WTC11 (cell line): ENCODE results near the gene AGBL5. TPM values are rescaled to one million over a fixed set of nuclear protein-coding genes. Genes with fewer than 3 reads are reported as not detected.

ENCODE experiments used
- ATAC-seq: fragments of 200-7000 bp; cut with Tn5 transposase; 2 replicates; pipeline ENCODE4 v1.10.0; 2021; ENCODE audit warnings: mild to moderate bottlenecking, moderate library complexity
- CTCF ChIA-PET: fragments of 300-600 bp; sonication (Branson Sonifier 250); formaldehyde crosslinking; loops from one replicate; lab custom pipeline; 2021; ENCODE audit warnings: antibody characterized with exemption; lab: Charles Lee
- POLR2A ChIA-PET: fragments of 350-600 bp; sonication (Branson Sonifier 250); formaldehyde crosslinking; loops from one replicate; lab custom pipeline; 2021; ENCODE audit warnings: antibody characterized with exemption; lab: Charles Lee
- DNase-seq: peaks from one replicate; pipeline ENCODE4 v3.0.0; 2021; ENCODE audit warnings: low spot score
- H3K27ac Mint-ChIP-seq: 2 replicates; pipeline ENCODE4 v1.8.0; 2021; ENCODE audit warnings: mixed read lengths
- H3K27me3 Mint-ChIP-seq: 2 replicates; pipeline ENCODE4 v1.8.0; 2021; ENCODE audit warnings: low read depth, mild to moderate bottlenecking, moderate library complexity, mixed read lengths
- H3K36me3 Mint-ChIP-seq: 2 replicates; pipeline ENCODE4 v1.8.0; 2021; ENCODE audit warnings: mixed read lengths
- H3K4me1 Mint-ChIP-seq: 2 replicates; pipeline ENCODE4 v1.8.0; 2022; ENCODE audit warnings: mixed read lengths
- H3K4me3 Mint-ChIP-seq: 2 replicates; pipeline ENCODE4 v1.8.0; 2021; ENCODE audit warnings: mild to moderate bottlenecking, moderate library complexity, mixed read lengths
- H3K9me3 Mint-ChIP-seq: 2 replicates; pipeline ENCODE4 v1.8.0; 2021; ENCODE audit warnings: mixed read lengths
- ATF1 ChIP-seq: sonication (generic); formaldehyde crosslinking; IDR thresholded peaks from 2 replicates; pipeline ENCODE4 v1.8.1; 2023; ENCODE audit warnings: mild to moderate bottlenecking, moderate library complexity, missing genetic modification reagents
- FOXJ3 ChIP-seq: sonication (generic); formaldehyde crosslinking; IDR thresholded peaks from 2 replicates; pipeline ENCODE4 v1.9.0; 2021; ENCODE audit warnings: missing genetic modification reagents, mild to moderate bottlenecking, borderline replicate concordance
- KAT7 ChIP-seq: sonication (generic); formaldehyde crosslinking; IDR thresholded peaks from 2 replicates; pipeline ENCODE4 v1.8.1; 2023; ENCODE audit warnings: missing genetic modification reagents, mild to moderate bottlenecking, borderline replicate concordance
- MYBL2 ChIP-seq: sonication (generic); formaldehyde crosslinking; IDR thresholded peaks from 2 replicates; pipeline ENCODE4 v1.8.1; 2023; ENCODE audit warnings: mild to moderate bottlenecking, moderate library complexity, missing genetic modification reagents
- NR2C2 ChIP-seq: sonication (generic); formaldehyde crosslinking; IDR thresholded peaks from 2 replicates; pipeline ENCODE4 v1.8.0; 2022; ENCODE audit warnings: mild to moderate bottlenecking, missing genetic modification reagents
- PRRX2 ChIP-seq: fragments of 250-450 bp; sonication (Bioruptor Pico); IDR thresholded peaks from 2 replicates; pipeline ENCODE4 v1.8.0; 2021; ENCODE audit warnings: mild to moderate bottlenecking
- SMAD4 ChIP-seq: sonication (generic); formaldehyde crosslinking; IDR thresholded peaks from 2 replicates; pipeline ENCODE4 v1.8.0; 2022; ENCODE audit warnings: mild to moderate bottlenecking, missing genetic modification reagents
- SP1 ChIP-seq: sonication (generic); formaldehyde crosslinking; conservative IDR thresholded peaks from 2 replicates; pipeline ENCODE4 v1.8.1; 2022; ENCODE audit warnings: missing genetic modification reagents
- TCF7 ChIP-seq: sonication (generic); formaldehyde crosslinking; IDR thresholded peaks from 2 replicates; pipeline ENCODE4 v1.8.0; 2022; ENCODE audit warnings: mild to moderate bottlenecking, low read depth, missing genetic modification reagents, moderate library complexity
- ZNF121 ChIP-seq: sonication (generic); formaldehyde crosslinking; IDR thresholded peaks from 2 replicates; pipeline ENCODE4 v1.8.0; 2023; ENCODE audit warnings: missing genetic modification reagents
- ZNF138 ChIP-seq: sonication (generic); formaldehyde crosslinking; conservative IDR thresholded peaks from 2 replicates; pipeline ENCODE4 v1.8.1; 2022; ENCODE audit warnings: mild to moderate bottlenecking, moderate library complexity, missing genetic modification reagents
- ZNF396 ChIP-seq: fragments of 250-450 bp; sonication (Bioruptor Pico); IDR thresholded peaks from 2 replicates; pipeline ENCODE4 v1.8.0; 2021; ENCODE audit warnings: mild to moderate bottlenecking, moderate library complexity, borderline replicate concordance
- ZNF671 ChIP-seq: fragments of 250-450 bp; sonication (Bioruptor Pico); IDR thresholded peaks from 2 replicates; pipeline ENCODE4 v1.8.0; 2021; ENCODE audit warnings: mild to moderate bottlenecking
- total RNA-seq: library from RNA; stranded (reverse); gene quantifications from 3 replicates; pipeline ENCODE4 v1.2.3, GENCODE V29; 2021
- TF ChIP-seq, protein P1 (sequence below): fragments of 250-450 bp; sonication (Bioruptor Pico); IDR thresholded peaks from 2 replicates; pipeline ENCODE4 v1.9.0; 2021; ENCODE audit warnings: mild to moderate bottlenecking, borderline replicate concordance
- TF ChIP-seq, protein P2 (sequence below): sonication (generic); formaldehyde crosslinking; IDR thresholded peaks from 2 replicates; pipeline ENCODE4 v1.8.1; 2023; ENCODE audit warnings: mild to moderate bottlenecking, missing genetic modification reagents
- TF ChIP-seq, protein P3 (sequence below): sonication (generic); formaldehyde crosslinking; IDR thresholded peaks from 2 replicates; pipeline ENCODE4 v1.8.0; 2022; ENCODE audit warnings: mild to moderate bottlenecking, missing genetic modification reagents
- TF ChIP-seq, protein P4 (sequence below): sonication (generic); formaldehyde crosslinking; IDR thresholded peaks from 2 replicates; pipeline ENCODE4 v1.8.1; 2023; ENCODE audit warnings: mild to moderate bottlenecking, missing genetic modification reagents, moderate library complexity
- TF ChIP-seq, protein P5 (sequence below): fragments of 250-450 bp; sonication (Bioruptor Pico); IDR thresholded peaks from 2 replicates; pipeline ENCODE4 v1.8.0; 2021; ENCODE audit warnings: mild to moderate bottlenecking
- TF ChIP-seq, protein P6 (sequence below): sonication (generic); formaldehyde crosslinking; IDR thresholded peaks from 2 replicates; pipeline ENCODE4 v1.8.0; 2022; ENCODE audit warnings: mild to moderate bottlenecking, missing genetic modification reagents
- TF ChIP-seq, protein P7 (sequence below): sonication (generic); formaldehyde crosslinking; IDR thresholded peaks from 2 replicates; pipeline ENCODE4 v1.8.1; 2022; ENCODE audit warnings: low read depth, mild to moderate bottlenecking, moderate library complexity, missing genetic modification reagents, borderline replicate concordance

Gene AGBL5
- total RNA-seq, 1 experiment from 2014 or later: 43.0 TPM

DNA sequence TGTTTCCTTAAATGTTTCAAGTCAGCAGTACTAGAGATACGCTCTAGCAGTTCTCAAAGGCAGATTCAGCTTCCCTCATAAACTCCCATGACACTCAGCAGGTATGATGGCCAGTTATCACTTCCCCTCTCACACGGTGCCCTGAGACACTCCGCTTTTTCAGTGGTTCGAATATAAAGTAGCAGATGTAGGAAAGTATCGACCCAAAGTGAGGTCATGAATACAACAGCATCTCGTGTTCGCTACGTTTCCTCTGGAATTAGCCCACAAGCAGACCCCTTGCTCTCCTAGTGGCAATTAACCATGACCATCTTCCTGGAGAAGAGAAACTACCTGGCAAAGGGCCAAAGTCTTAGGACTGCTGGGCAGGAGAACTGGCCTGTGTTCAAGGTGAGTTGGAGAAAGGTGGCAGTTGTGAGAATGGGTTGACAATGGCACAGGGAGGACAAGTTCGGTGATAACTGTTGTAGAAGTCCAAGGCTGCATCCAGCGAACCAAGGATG, 9.3 kb upstream of the AGBL5 start:
- Mint-ChIP-seq H3K4me1 (no peaks in the 10 kb centered on the region), H3K27ac (peak overlapping the region; percentile 58; the same call in 1 of the 2 replicates), H3K4me3 (no peak overlapping the region), H3K9me3 (no peaks in the 10 kb centered on the region), H3K36me3 (peaks cover 27% of the 10 kb centered on the region), H3K27me3 (no peaks in the 10 kb centered on the region)
- no peak for ATAC-seq
- CTCF ChIA-PET: interaction anchor here (1.3 kb wide), 1 partner anchor 18 kb away, joined by 3 read pairs; no protein-coding TSS in a partner anchor
- no peak for TF ChIP-seq MYBL2 (CRISPR knock-in tag)
- TF ChIP-seq, protein P1, sequence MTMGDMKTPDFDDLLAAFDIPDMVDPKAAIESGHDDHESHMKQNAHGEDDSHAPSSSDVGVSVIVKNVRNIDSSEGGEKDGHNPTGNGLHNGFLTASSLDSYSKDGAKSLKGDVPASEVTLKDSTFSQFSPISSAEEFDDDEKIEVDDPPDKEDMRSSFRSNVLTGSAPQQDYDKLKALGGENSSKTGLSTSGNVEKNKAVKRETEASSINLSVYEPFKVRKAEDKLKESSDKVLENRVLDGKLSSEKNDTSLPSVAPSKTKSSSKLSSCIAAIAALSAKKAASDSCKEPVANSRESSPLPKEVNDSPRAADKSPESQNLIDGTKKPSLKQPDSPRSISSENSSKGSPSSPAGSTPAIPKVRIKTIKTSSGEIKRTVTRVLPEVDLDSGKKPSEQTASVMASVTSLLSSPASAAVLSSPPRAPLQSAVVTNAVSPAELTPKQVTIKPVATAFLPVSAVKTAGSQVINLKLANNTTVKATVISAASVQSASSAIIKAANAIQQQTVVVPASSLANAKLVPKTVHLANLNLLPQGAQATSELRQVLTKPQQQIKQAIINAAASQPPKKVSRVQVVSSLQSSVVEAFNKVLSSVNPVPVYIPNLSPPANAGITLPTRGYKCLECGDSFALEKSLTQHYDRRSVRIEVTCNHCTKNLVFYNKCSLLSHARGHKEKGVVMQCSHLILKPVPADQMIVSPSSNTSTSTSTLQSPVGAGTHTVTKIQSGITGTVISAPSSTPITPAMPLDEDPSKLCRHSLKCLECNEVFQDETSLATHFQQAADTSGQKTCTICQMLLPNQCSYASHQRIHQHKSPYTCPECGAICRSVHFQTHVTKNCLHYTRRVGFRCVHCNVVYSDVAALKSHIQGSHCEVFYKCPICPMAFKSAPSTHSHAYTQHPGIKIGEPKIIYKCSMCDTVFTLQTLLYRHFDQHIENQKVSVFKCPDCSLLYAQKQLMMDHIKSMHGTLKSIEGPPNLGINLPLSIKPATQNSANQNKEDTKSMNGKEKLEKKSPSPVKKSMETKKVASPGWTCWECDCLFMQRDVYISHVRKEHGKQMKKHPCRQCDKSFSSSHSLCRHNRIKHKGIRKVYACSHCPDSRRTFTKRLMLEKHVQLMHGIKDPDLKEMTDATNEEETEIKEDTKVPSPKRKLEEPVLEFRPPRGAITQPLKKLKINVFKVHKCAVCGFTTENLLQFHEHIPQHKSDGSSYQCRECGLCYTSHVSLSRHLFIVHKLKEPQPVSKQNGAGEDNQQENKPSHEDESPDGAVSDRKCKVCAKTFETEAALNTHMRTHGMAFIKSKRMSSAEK (CRISPR knock-in tag): no peak
- TF ChIP-seq ZNF396 (CRISPR knock-in tag): no peak
- TF ChIP-seq ZNF121 (CRISPR knock-in tag): no peak
- TF ChIP-seq, protein P2, sequence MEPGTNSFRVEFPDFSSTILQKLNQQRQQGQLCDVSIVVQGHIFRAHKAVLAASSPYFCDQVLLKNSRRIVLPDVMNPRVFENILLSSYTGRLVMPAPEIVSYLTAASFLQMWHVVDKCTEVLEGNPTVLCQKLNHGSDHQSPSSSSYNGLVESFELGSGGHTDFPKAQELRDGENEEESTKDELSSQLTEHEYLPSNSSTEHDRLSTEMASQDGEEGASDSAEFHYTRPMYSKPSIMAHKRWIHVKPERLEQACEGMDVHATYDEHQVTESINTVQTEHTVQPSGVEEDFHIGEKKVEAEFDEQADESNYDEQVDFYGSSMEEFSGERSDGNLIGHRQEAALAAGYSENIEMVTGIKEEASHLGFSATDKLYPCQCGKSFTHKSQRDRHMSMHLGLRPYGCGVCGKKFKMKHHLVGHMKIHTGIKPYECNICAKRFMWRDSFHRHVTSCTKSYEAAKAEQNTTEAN (CRISPR knock-in tag): no peak
- TF ChIP-seq PRRX2 (CRISPR knock-in tag): no peak
- TF ChIP-seq, protein P3, sequence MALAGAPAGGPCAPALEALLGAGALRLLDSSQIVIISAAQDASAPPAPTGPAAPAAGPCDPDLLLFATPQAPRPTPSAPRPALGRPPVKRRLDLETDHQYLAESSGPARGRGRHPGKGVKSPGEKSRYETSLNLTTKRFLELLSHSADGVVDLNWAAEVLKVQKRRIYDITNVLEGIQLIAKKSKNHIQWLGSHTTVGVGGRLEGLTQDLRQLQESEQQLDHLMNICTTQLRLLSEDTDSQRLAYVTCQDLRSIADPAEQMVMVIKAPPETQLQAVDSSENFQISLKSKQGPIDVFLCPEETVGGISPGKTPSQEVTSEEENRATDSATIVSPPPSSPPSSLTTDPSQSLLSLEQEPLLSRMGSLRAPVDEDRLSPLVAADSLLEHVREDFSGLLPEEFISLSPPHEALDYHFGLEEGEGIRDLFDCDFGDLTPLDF: no peak
- no peak for TF ChIP-seq ATF1 (CRISPR knock-in tag)
- TF ChIP-seq, protein P4, sequence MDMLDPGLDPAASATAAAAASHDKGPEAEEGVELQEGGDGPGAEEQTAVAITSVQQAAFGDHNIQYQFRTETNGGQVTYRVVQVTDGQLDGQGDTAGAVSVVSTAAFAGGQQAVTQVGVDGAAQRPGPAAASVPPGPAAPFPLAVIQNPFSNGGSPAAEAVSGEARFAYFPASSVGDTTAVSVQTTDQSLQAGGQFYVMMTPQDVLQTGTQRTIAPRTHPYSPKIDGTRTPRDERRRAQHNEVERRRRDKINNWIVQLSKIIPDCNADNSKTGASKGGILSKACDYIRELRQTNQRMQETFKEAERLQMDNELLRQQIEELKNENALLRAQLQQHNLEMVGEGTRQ (CRISPR knock-in tag): no peak
- DNase-seq: no peak
- POLR2A ChIA-PET: no interaction called here

DNA sequence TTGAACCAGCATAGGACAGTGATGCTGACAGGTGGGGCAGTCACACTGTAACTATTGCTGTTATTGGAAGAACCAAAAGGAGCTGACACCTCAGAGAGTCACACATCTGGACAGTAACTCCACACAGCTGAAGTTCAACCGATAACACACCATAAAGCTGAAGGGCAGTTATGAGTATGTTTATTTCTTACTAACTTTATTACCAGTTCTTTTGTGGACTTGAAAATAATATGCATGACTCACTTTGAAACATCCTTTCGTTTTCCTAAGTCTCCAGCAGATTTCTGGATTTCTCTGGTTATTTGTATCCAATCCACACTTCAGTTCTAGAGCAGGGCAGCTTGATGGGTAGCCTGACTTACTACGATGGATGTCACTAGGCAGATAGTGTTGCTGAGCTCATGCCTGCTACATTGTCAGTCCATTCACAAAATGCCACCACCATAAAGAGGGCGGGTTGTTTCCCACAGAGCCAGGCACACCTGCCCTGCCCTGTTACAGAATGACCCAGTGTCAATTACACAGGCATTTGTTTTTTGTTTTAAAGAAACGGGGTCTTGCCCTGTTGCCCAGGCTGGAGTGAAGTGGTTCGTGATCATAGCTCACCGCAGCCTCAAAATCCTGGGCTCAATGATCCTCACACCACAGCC, 8.4 kb upstream of the AGBL5 start:
- Mint-ChIP-seq H3K9me3 (peaks cover under 1% of the 10 kb centered on the region; the same call in 1 of the 2 replicates), H3K27me3 (no peaks in the 10 kb centered on the region), H3K27ac (no peak overlapping the region), H3K4me3 (no peak overlapping the region), H3K4me1 (no peaks in the 10 kb centered on the region), H3K36me3 (peaks cover 20% of the 10 kb centered on the region)
- POLR2A ChIA-PET: interaction anchor here (1.0 kb wide), 1 partner anchor 11 kb away, joined by 3 read pairs; no protein-coding TSS in a partner anchor
- TF ChIP-seq, protein P5, sequence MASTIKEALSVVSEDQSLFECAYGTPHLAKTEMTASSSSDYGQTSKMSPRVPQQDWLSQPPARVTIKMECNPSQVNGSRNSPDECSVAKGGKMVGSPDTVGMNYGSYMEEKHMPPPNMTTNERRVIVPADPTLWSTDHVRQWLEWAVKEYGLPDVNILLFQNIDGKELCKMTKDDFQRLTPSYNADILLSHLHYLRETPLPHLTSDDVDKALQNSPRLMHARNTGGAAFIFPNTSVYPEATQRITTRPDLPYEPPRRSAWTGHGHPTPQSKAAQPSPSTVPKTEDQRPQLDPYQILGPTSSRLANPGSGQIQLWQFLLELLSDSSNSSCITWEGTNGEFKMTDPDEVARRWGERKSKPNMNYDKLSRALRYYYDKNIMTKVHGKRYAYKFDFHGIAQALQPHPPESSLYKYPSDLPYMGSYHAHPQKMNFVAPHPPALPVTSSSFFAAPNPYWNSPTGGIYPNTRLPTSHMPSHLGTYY (CRISPR knock-in tag): no peak
- TF ChIP-seq NR2C2 (CRISPR knock-in tag) (no peak), ZNF671 (CRISPR knock-in tag) (no peak), TCF7 (no peak), FOXJ3 (CRISPR knock-in tag) (no peak), KAT7 (CRISPR knock-in tag) (no peak), SMAD4 (no peak), SP1 (CRISPR knock-in tag) (no peak), ZNF138 (no peak)
- TF ChIP-seq, protein P6, sequence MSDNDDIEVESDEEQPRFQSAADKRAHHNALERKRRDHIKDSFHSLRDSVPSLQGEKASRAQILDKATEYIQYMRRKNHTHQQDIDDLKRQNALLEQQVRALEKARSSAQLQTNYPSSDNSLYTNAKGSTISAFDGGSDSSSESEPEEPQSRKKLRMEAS (CRISPR knock-in tag): no peak
- TF ChIP-seq, protein P7, sequence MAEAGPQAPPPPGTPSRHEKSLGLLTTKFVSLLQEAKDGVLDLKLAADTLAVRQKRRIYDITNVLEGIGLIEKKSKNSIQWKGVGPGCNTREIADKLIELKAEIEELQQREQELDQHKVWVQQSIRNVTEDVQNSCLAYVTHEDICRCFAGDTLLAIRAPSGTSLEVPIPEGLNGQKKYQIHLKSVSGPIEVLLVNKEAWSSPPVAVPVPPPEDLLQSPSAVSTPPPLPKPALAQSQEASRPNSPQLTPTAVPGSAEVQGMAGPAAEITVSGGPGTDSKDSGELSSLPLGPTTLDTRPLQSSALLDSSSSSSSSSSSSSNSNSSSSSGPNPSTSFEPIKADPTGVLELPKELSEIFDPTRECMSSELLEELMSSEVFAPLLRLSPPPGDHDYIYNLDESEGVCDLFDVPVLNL (CRISPR knock-in tag): no peak
- DNase-seq: no peak
- CTCF ChIA-PET: interaction anchor here (1.3 kb wide), 1 partner anchor 19 kb away, joined by 3 read pairs; no protein-coding TSS in a partner anchor
- ATAC-seq: no peak
